Adrenal gland (tissue), 12 donors: ENCODE data around the gene KRT81. TPM values are rescaled to one million over a fixed set of nuclear protein-coding genes. Genes with fewer than 3 reads are reported as not detected.

Experiments
- DNase-seq, 7 donors: peaks; one replicate each; pipeline ENCODE4 v3.0.0-alpha.2; 2019 to 2020
- H3K27ac ChIP-seq, 5 donors: fragments of 200-600 bp; sonication (generic) in 4 of 5; 1 replicate in 3 of 5; 2 replicates in 2 of 5; pipeline versions ENCODE4 v1.5.1 to v1.8.0; 2016 to 2020; ENCODE audit warnings: mild to moderate bottlenecking in 1 of 5
- H3K27me3 ChIP-seq: fragments of 200-600 bp; 2 replicates; pipeline ENCODE4 v1.8.0; 2021
- H3K36me3 ChIP-seq, 2 donors: fragments of 200-600 bp; replicated peaks in 1 of 2; 1 replicate in 1 of 2; 2 replicates in 1 of 2; pipeline versions ENCODE4 v1.5.1 to v1.8.0; 2018 to 2022
- H3K4me1 ChIP-seq, 2 donors: fragments of 200-600 bp; replicated peaks in 1 of 2; 1 replicate in 1 of 2; 2 replicates in 1 of 2; pipeline versions ENCODE4 v1.5.1 to v1.8.0; 2018 to 2021
- H3K4me3 ChIP-seq, 4 donors: fragments of 200-600 bp; sonication (generic) in 3 of 4; one replicate each; pipeline ENCODE4 v1.5.1; 2016 to 2018
- H3K9me3 ChIP-seq, 3 donors: fragments of 200-600 bp; sonication (generic) in 1 of 3; replicated peaks in 1 of 3; 1 replicate in 2 of 3; 2 replicates in 1 of 3; pipeline versions ENCODE4 v1.5.1 to v1.8.0; 2016 to 2021
- POLR2A ChIP-seq, 2 donors: fragments of 450-650 bp; IDR thresholded peaks; one replicate each; pipeline ENCODE4 v1.6.1; 2017; ENCODE audit warnings: antibody characterized with exemption in 2 of 2, mild to moderate bottlenecking in 2 of 2, moderate library complexity in 1 of 2
- WGBS, 4 donors: extraction: QIAGEN DNeasy Blood & Tissue Kit in 2 of 4; methylation state at CpG; one replicate each; pipeline versions ENCODE4 v1.1.5 to v1.1.7; 2013 to 2017; 5-methylcytosine and 5-hydroxymethylcytosine counted together
- intact Hi-C, 2 donors: fragments of 100-400 bp; cut with DNase I; formaldehyde crosslinking; loops; one replicate each; pipeline versions ENCODE4 v1.14.1 to v1.15.0; 2022 to 2023
- polyA plus RNA-seq, 3 donors: library from polyadenylated mRNA; stranded (reverse); fragments of 200-250 nt in 2 of 3; fragments of 350-450 nt in 1 of 3; fragmentation: Illumina TruSeq in 1 of 3; extraction: RNeasy Lipid Tissue Mini Kit (QIAGEN cat#74804) in 1 of 3; gene quantifications; one replicate each; pipeline ENCODE4 v1.2.3, GENCODE V29; 2013 to 2014
- total RNA-seq, 9 donors: library from RNA; depleted of rRNA in 4 of 9; stranded (reverse); fragments of >200 nt in 4 of 9; fragments of 120-200 nt in 1 of 9; fragmentation: NEBNext Ultra II Directional in 1 of 9; extraction: Animal tissue kit (Norgen Biotek cat#: 25700) in 1 of 9; gene quantifications; one replicate each; pipeline versions ENCODE4 v1.1.0 to v1.2.4, GENCODE V29; 2013 to 2023
- TF ChIP-seq, protein P1 (sequence below), 6 experiments: fragments of 450-650 bp in 4 of 6; fragments of 200-600 bp in 2 of 6; sonication (generic) in 1 of 6; IDR thresholded peaks; 1 replicate in 5 of 6; 2 replicates in 1 of 6; pipeline versions ENCODE4 v1.5.1 to v1.8.0; 2016 to 2021; ENCODE audit warnings: antibody characterized with exemption in 6 of 6, mild to moderate bottlenecking in 2 of 6, moderate library complexity in 1 of 6
- donor health status: healthy with polysubstance abuse.
- donor health status: Bipolar disorder and iron deficiency.
- donor health status: DM: yes; HTN: yes; CAD: no.
- donor health status: DM: no; HTN: no; CAD: no.
- donor health status: DM: no; HTN: no; CAD: no.
- donor health status: DM: yes; HTN: yes; CAD: no.

Gene KRT81
- total and polyA plus RNA-seq, 12 donors = 0.25 to 0.42 TPM; not detected in 10

DNA sequence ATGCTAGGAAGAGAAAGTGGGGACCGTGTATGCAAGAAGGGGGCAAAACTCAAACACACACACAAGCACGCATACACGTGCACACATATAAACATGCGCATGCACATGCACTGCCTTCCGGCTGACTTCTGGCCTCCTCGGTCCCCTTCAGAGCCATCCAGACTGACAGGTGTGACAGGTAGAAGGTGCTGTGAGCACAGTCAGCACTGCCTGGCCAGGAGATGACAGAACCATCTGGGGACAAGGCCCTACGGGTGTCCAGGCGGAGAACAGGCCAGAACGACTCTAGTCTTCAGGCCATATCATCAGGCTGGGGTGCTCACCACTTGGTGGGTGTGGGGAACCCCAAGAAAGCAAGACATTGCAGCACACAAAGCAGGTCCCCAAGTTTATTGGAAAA lies 22.6 kb upstream of the KRT81 start:
- no peaks in the 10 kb centered on the region for H3K4me1 ChIP-seq
- TF ChIP-seq, protein P1, sequence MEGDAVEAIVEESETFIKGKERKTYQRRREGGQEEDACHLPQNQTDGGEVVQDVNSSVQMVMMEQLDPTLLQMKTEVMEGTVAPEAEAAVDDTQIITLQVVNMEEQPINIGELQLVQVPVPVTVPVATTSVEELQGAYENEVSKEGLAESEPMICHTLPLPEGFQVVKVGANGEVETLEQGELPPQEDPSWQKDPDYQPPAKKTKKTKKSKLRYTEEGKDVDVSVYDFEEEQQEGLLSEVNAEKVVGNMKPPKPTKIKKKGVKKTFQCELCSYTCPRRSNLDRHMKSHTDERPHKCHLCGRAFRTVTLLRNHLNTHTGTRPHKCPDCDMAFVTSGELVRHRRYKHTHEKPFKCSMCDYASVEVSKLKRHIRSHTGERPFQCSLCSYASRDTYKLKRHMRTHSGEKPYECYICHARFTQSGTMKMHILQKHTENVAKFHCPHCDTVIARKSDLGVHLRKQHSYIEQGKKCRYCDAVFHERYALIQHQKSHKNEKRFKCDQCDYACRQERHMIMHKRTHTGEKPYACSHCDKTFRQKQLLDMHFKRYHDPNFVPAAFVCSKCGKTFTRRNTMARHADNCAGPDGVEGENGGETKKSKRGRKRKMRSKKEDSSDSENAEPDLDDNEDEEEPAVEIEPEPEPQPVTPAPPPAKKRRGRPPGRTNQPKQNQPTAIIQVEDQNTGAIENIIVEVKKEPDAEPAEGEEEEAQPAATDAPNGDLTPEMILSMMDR (IDR thresholded peaks at IDR 0.05) = no peak
- TF ChIP-seq POLR2A (IDR thresholded peaks at IDR 0.05) = no peak
- no peaks in the 10 kb centered on the region for H3K36me3 ChIP-seq
- H3K9me3 ChIP-seq = no peaks in the 10 kb centered on the region
- intact Hi-C loops = no loop called here
- H3K27me3 ChIP-seq = peaks cover 14% of the 10 kb centered on the region
- WGBS, 4 donors = 75 to 87% (median 82%) methylated on average over 6 to 9 of the region's 9 CpGs
- DNase-seq = peak in 1 of 7 donors; percentile 30
- no peak overlapping the region for H3K4me3 ChIP-seq
- H3K27ac ChIP-seq = no peak overlapping the region

DNA sequence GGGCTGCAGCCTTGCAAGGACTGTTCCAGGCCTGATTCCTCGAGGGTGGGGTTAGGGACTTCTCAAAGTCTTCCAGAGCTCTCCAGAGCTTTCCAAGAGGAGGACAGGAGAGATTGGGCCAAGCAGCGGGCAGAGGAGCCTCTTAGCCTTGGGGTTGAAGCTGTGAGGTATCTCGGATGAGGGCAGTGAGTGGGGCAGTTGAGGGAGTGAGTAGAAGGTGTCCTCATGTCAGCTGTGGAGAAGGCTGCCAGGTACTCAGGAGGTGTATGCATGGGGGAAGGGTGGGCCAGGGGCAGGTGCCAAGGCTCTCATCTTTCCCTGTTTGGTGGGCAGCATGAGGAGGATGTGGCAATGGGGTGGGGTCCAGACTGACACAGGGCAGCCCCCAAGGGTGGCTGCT lies 22.1 kb upstream of the KRT81 start:
- intact Hi-C loops = no loop called here

DNA sequence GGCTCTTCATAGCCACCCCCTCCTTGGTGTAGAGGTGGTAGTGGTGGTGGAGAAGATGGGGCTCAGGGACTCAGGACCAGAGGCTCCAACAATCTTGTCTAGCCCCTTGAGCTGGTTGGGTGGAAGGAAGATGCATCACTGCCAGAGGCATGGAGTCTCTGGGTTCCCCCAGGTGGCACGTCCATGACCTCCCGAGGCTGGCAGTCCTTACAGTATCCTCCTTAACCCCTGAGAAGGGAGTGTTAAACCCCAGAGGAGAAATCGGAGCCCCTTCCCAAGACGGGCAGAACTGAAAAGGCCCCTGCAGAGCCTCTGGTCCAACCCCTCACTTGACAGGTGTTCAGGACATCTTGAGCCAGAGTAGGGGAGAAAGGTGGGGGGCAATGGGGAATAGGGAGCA lies 20.8 kb upstream of the KRT81 start:
- WGBS, 4 donors = 50 to 65% (median 61%) methylated on average over 2 to 4 of the region's 4 CpGs
- no peak for TF ChIP-seq POLR2A (IDR thresholded peaks at IDR 0.05)
- TF ChIP-seq, protein P1 (IDR thresholded peaks at IDR 0.05) = no peak
- intact Hi-C loops = no loop called here
- no peak for DNase-seq
- Histone ChIP-seq H3K9me3 (no peaks in the 10 kb centered on the region), H3K36me3 (no peaks in the 10 kb centered on the region), H3K27me3 (peaks cover 21% of the 10 kb centered on the region), H3K4me1 (no peaks in the 10 kb centered on the region), H3K27ac (no peak overlapping the region), H3K4me3 (no peak overlapping the region)

More for the DNA sequence above, 22.1 kb upstream of the KRT81 start:
- no peak overlapping the region for H3K27ac ChIP-seq
- 60 to 74% (median 63%) methylated on average over 3 of the region's 3 CpGs for WGBS, 4 donors
- peaks cover 19% of the 10 kb centered on the region for H3K27me3 ChIP-seq
- peak in 1 of 7 donors; percentile 21 for DNase-seq
- H3K4me1 ChIP-seq = no peaks in the 10 kb centered on the region
- H3K9me3 ChIP-seq = no peaks in the 10 kb centered on the region
- H3K36me3 ChIP-seq = no peaks in the 10 kb centered on the region
- no peak for TF ChIP-seq POLR2A (IDR thresholded peaks at IDR 0.05)
- TF ChIP-seq, protein P1 (IDR thresholded peaks at IDR 0.05) = no peak
- no peak overlapping the region for H3K4me3 ChIP-seq

DNA sequence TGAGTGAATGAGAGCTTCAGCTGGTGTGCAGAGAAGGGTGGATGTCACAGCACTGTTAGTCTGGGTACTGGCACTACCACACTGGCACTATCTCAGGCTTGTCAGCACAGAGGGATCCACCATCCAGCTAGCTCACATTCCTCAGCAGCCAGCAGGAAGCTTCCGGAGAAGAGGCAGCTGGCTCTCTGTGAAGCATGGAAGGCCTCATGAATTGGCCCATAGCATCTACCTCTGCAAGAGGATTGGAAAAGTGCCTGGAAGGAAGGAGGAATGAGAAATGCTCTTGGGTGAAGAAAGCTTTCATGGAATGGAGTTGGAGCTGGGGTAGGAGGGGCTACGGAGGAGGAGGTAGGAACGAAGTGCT lies 19.9 kb upstream of the KRT81 start:
- 76 to 86% (median 82%) methylated on average over 3 of the region's 3 CpGs for WGBS, 4 donors
- peaks cover 21% of the 10 kb centered on the region for H3K27me3 ChIP-seq
- no peaks in the 10 kb centered on the region for H3K4me1 ChIP-seq
- H3K4me3 ChIP-seq = no peak overlapping the region
- no peak overlapping the region for H3K27ac ChIP-seq
- TF ChIP-seq, protein P1 (IDR thresholded peaks at IDR 0.05) = no peak
- TF ChIP-seq POLR2A (IDR thresholded peaks at IDR 0.05) = no peak
- H3K36me3 ChIP-seq = no peaks in the 10 kb centered on the region
- no peaks in the 10 kb centered on the region for H3K9me3 ChIP-seq
- intact Hi-C loops = no loop called here
- DNase-seq = no peak
